Type B pancreatic cell (in vitro differentiated cells): ENCODE results near the gene ANTXRL. TPM values are rescaled to one million over a fixed set of nuclear protein-coding genes. Genes with fewer than 3 reads are reported as not detected.
"Not testable (repeated sequence)": the region's sequence is repeated elsewhere in the genome, so short reads cannot be mapped to it uniquely, and the experiment has no call there.

Experiments used
- DNase-seq: peaks from one replicate; pipeline ENCODE4 v3.0.0; 2021; ENCODE audit warnings: mixed read lengths; ENCODE audit not compliant: unreplicated experiment; ENCODE audit errors: extremely low spot score
- H3K27ac Mint-ChIP-seq: 2 replicates; pipeline ENCODE4 v1.8.0; 2021; ENCODE audit warnings: mild to moderate bottlenecking, mixed read lengths
- H3K27me3 Mint-ChIP-seq: 2 replicates; pipeline ENCODE4 v1.8.0; 2021; ENCODE audit warnings: mixed read lengths
- H3K36me3 Mint-ChIP-seq: 2 replicates; pipeline ENCODE4 v1.8.0; 2021; ENCODE audit warnings: mixed read lengths
- H3K4me1 Mint-ChIP-seq: one replicate; pipeline ENCODE4 v1.8.0; 2021; ENCODE audit warnings: mixed read lengths; ENCODE audit not compliant: unreplicated experiment
- H3K4me3 Mint-ChIP-seq: 2 replicates; pipeline ENCODE4 v1.8.0; 2021; ENCODE audit warnings: mild to moderate bottlenecking, mixed read lengths
- H3K9me3 Mint-ChIP-seq: 2 replicates; pipeline ENCODE4 v1.8.0; 2021; ENCODE audit warnings: mixed read lengths
- total RNA-seq: library from RNA; stranded (reverse); gene quantifications from 2 replicates; pipeline ENCODE4 v1.2.1, GENCODE V29; 2021; ENCODE audit warnings: low replicate concordance
- TF ChIP-seq, protein P1 (sequence below): fragments of 200-600 bp; sonication (generic); conservative IDR thresholded peaks from 2 replicates; pipeline ENCODE4 v1.5.0; 2021; ENCODE audit warnings: antibody characterized with exemption, mild to moderate bottlenecking

Gene ANTXRL
- total RNA-seq, 1 donor from 2014 or later = not detected

GRCh38 chr10:46293832-46294640 is 7.2 kb downstream of the ANTXRL start:
- TF ChIP-seq, protein P1, sequence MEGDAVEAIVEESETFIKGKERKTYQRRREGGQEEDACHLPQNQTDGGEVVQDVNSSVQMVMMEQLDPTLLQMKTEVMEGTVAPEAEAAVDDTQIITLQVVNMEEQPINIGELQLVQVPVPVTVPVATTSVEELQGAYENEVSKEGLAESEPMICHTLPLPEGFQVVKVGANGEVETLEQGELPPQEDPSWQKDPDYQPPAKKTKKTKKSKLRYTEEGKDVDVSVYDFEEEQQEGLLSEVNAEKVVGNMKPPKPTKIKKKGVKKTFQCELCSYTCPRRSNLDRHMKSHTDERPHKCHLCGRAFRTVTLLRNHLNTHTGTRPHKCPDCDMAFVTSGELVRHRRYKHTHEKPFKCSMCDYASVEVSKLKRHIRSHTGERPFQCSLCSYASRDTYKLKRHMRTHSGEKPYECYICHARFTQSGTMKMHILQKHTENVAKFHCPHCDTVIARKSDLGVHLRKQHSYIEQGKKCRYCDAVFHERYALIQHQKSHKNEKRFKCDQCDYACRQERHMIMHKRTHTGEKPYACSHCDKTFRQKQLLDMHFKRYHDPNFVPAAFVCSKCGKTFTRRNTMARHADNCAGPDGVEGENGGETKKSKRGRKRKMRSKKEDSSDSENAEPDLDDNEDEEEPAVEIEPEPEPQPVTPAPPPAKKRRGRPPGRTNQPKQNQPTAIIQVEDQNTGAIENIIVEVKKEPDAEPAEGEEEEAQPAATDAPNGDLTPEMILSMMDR = no peak
- Mint-ChIP-seq H3K27me3 (peaks cover 13% of the 10 kb centered on the region), H3K27ac (no peak overlapping the region), H3K9me3 (no peaks in the 10 kb centered on the region), H3K4me3 (no peak overlapping the region), H3K36me3 (no peaks in the 10 kb centered on the region), H3K4me1 (peaks cover 16% of the 10 kb centered on the region)
- DNase-seq = no peak

DNA sequence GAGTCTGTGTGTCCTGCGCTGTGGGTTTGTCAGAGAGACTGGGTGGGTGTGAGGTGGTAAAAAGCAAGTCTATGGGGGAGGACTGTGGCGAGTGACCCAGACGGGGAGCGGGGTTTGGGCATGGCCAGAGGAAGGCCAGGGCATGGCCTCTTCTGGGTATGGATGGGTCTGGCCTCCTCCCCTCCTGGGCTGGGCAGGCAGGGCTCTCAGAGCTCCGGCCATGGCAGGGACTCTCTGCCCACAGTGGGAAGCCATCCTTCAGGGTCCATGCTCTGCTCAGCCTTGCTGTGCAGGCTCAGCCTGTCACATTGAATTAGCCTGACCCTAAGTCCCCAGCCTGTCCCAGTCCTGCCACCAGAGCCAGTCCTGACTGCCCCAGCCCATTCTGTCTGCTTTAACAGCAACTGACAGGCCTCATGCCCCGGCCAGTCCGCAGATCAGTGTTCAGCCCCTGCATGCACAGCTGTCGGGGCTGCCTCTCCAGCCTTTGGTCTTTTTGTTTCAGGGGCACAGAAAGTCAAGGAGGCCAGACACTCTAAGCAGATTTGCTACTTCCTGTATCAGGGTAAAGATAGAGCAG is 7.9 kb downstream of the ANTXRL start:
- DNase-seq = no peak
- TF ChIP-seq, protein P1 = no peak
- Mint-ChIP-seq H3K4me1 (peaks cover 16% of the 10 kb centered on the region), H3K36me3 (no peaks in the 10 kb centered on the region), H3K27me3 (peaks cover 8% of the 10 kb centered on the region), H3K9me3 (no peaks in the 10 kb centered on the region), H3K4me3 (no peak overlapping the region), H3K27ac (no peak overlapping the region)

- H3K4me3 Mint-ChIP-seq, H3K36me3 Mint-ChIP-seq, H3K27me3 Mint-ChIP-seq, DNase-seq, H3K9me3 Mint-ChIP-seq, H3K27ac Mint-ChIP-seq: not testable (repeated sequence)
- H3K4me1 Mint-ChIP-seq = peaks cover 16% of the 10 kb centered on the region
Observed at GRCh38 chr10:46295350-46296010, 8.7 kb downstream of the ANTXRL start.

DNA sequence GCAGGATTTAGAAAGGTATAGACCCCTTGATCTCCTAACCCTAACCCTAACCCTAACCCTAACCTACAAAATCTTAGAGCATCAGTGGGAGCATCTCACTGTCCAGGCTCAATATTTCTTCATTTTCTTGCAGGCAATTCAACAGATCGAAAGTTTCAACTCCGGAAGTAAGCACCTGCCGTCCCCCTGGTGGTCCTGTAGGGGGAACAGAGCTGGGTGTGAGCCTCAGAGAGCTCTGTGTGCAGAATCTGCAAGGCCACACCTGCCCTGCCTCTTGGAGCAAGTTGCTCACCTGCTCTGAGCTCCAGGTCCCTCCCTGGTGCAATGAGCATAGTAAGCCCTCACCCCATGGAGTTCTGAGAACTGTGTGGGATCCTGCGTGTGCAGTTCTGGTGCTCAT is 9.3 kb downstream of the ANTXRL start:
- H3K4me3 Mint-ChIP-seq, H3K9me3 Mint-ChIP-seq, H3K27ac Mint-ChIP-seq, H3K36me3 Mint-ChIP-seq, H3K27me3 Mint-ChIP-seq: not testable (repeated sequence)
- peak; percentile 37 for DNase-seq
- H3K4me1 Mint-ChIP-seq = peaks cover 20% of the 10 kb centered on the region

DNA sequence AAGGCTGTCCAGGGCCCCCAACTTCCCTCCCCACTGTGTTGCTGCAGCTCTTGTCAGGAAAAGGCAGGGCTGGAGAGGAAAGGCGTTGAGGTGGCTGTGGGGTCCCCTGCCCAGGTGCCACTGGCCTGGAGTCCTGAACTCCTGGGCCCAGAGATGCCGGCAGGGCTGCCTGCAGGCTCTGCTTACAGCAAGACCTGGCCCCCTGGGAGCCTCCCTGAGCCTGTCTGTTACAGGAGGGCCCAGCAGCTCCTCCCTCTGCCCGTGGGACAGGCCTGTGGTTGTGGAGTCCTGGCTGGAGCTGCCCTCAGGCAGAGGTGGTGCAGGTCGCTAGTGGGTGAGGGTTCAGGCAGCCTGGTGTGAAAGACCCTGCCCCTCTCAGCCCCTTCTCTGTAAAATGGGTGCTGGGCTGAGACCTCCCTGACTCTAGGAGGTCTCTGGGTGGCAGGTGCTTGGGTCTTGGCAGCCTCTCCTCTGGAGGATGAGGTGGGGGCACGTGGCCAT is 9.9 kb downstream of the ANTXRL start:
- peaks cover 20% of the 10 kb centered on the region for H3K4me1 Mint-ChIP-seq
- H3K36me3 Mint-ChIP-seq = no peaks in the 10 kb centered on the region
- DNase-seq = peak; percentile 56
- peaks cover 7% of the 10 kb centered on the region for H3K27me3 Mint-ChIP-seq
- H3K9me3 Mint-ChIP-seq = no peaks in the 10 kb centered on the region
- no peak overlapping the region for H3K27ac Mint-ChIP-seq
- H3K4me3 Mint-ChIP-seq = no peak overlapping the region
- TF ChIP-seq, protein P1 = no peak

DNA sequence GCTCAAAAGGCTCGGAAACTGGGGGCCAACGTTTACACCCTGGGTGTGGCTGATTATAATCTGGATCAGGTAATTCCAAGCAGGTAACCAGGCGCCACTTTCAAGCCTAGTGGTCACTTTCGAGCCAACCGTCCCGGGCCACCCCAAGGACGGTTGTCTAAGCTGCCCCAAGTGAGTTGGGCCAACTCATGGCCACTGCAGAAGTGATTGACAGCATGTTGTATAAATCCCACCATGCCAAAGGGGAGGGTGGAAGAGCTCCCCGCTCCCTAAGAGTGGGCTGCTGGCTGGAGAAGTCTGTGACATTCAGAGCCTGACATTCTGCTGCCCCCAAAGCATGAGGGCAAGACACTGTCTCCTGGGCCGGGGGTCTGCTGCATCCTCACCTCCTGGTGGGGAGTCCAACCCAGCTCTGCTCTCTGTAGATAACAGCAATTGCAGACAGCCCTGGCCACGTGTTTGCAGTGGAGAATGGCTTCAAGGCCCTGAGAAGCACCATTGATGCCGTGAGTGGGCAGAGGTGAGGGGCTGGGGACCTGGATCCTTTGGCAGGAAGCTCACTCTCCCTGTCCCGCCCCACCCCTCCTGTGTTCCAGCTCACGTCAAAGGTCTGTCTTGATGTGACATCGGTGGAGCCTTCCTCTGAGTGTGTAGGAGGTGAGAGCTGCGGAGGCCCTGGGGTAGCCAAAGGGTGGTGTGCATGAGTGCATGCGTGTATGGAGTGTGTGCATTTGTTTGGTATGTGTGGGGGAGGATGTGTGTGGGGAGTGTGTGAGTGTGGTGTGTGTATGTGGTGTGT is 10.8 kb downstream of the ANTXRL start:
- Mint-ChIP-seq H3K9me3 (no peaks in the 10 kb centered on the region), H3K27ac (no peak overlapping the region), H3K4me3 (no peak overlapping the region), H3K27me3 (peaks cover 4% of the 10 kb centered on the region), H3K36me3 (no peaks in the 10 kb centered on the region), H3K4me1 (peaks cover 11% of the 10 kb centered on the region)
- TF ChIP-seq, protein P1 = no peak
- DNase-seq = peak; percentile 36
